Epithelial cell of prostate (primary cell): ENCODE data around the gene RFX4.

ENCODE experiments used
- DNase-seq: peaks from one replicate; pipeline ENCODE4 v3.0.0-alpha.2; 2011; ENCODE audit warnings: low read depth, low spot score
- H3K27ac ChIP-seq: fragments of 450-650 bp; 2 replicates; pipeline ENCODE4 v1.5.1; 2017; ENCODE audit warnings: mild to moderate bottlenecking

RFX4 gene

GRCh38 chr12:106783515-106783914 is 200.7 kb downstream of the RFX4 start:
- no peak overlapping the region for H3K27ac ChIP-seq
- no peak for DNase-seq

- H3K27ac ChIP-seq: no peak overlapping the region
- no peak for DNase-seq
Measured at GRCh38 chr12:106790020-106790419, 207.2 kb downstream of the RFX4 start.

DNA sequence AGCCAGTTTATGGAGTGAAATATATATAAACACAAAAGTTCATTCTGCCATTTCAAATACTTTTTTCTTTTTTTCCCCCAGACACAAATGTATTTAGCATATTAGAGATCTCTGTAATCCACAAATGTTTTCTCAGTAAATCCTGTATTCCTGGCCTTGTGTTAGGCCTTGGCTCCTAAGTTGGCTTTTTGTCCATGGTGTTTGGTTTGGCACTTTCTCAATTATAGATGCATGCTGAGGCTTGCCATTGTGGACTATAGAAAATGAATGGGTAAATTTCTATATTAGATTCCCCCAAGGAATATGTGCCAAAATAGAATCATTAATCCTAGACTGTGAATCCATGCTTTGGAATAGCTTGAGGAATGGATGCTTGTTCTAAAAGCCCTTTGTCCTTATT is 208.7 kb downstream of the RFX4 start:
- H3K27ac ChIP-seq: no peak overlapping the region
- no peak for DNase-seq

- DNase-seq: no peak
- H3K27ac ChIP-seq: no peak overlapping the region
Measured at GRCh38 chr12:106794369-106794768, 211.6 kb downstream of the RFX4 start.

- H3K27ac ChIP-seq: no peak overlapping the region
- no peak for DNase-seq
Measured at GRCh38 chr12:106801167-106801708, 218.4 kb downstream of the RFX4 start.

DNA sequence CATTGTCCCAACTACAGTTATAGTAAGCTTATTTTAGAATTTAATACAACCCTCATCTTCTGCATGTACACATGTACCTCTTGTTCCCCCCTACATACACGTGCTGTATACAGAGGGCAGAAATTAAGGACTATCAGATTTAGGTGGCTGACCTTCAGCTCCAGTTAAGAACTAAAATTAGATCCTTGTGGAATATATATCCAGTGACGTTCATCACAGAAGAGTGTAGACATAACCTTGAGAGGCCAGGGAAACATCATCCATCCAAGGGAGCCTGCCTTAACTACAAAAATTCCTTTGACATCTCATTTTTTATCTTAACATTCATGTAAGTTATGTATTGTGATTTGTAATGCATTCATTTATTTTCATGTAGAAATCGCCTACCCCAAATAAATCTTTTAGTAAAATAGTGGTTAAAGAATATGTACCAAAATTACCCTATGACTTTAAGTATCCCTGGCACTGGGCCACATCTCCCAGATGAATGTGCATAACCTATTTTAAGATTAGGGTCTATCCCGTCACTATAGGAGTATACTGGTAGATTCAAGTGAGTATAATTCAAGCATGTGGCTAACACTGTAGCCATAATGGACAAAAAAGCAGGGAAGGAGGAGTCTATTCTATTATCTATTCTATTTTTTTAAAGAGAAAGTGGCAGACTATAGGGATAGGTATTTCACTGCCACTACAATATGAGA is 219.2 kb downstream of the RFX4 start:
- no peak overlapping the region for H3K27ac ChIP-seq
- no peak for DNase-seq

DNA sequence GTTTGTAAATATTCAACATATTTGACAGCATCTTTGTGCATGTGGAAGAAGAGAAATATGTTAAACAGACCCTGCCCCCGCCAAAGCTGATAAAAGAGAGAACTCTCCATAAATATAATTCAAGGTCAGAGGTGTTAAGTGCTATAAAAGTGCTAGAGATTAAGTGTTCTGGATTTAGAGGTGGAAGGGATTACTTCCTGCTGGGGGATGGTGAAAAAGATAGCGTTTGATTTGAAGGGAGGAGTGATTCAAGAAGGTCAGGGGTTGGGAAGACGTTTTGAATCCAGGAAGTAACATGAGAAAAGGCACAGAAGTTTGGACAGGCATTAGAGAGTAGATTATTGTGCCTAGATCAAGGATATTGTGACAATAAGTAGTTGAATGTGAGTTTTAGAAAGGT is 221.9 kb downstream of the RFX4 start:
- no peak overlapping the region for H3K27ac ChIP-seq
- no peak for DNase-seq
